ENCODE data around the gene RAB19.

Gene RAB19

DNA sequence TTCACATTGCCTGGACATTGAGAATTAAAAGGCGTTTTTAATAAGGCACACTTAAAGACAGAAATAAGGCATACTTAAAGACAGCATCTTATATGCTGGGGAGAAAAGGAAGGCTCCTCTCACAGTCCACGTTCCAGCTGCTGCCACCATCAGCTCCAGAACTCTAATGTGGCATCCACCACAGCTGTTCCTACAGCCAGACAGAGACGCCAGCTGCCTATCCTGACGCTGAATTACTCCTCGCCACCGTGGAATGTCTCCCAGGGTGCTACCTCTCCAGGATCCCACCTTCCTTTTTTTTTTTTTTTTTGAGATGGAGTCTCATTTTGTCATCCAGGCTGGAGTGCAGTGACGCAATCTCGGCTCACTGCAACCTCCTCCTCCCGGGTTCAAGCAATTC lies 36.3 kb upstream of the RAB19 start:
- TF ChIP-seq, protein P1, sequence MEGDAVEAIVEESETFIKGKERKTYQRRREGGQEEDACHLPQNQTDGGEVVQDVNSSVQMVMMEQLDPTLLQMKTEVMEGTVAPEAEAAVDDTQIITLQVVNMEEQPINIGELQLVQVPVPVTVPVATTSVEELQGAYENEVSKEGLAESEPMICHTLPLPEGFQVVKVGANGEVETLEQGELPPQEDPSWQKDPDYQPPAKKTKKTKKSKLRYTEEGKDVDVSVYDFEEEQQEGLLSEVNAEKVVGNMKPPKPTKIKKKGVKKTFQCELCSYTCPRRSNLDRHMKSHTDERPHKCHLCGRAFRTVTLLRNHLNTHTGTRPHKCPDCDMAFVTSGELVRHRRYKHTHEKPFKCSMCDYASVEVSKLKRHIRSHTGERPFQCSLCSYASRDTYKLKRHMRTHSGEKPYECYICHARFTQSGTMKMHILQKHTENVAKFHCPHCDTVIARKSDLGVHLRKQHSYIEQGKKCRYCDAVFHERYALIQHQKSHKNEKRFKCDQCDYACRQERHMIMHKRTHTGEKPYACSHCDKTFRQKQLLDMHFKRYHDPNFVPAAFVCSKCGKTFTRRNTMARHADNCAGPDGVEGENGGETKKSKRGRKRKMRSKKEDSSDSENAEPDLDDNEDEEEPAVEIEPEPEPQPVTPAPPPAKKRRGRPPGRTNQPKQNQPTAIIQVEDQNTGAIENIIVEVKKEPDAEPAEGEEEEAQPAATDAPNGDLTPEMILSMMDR (IDR thresholded peaks at IDR 0.05; ENCODE audit: unreplicated experiment in 3 of 3) = no peak
- Mint-ChIP-seq H3K36me3 (ENCODE audit: low read depth) (peaks cover 50% of the 10 kb centered on the region), H3K4me1 (no peaks in the 10 kb centered on the region), H3K27me3 (ENCODE audit: low read depth) (no peaks in the 10 kb centered on the region), H3K27ac (no peak overlapping the region), H3K4me3 (no peak overlapping the region), H3K9me3 (peaks cover 2% of the 10 kb centered on the region)

DNA sequence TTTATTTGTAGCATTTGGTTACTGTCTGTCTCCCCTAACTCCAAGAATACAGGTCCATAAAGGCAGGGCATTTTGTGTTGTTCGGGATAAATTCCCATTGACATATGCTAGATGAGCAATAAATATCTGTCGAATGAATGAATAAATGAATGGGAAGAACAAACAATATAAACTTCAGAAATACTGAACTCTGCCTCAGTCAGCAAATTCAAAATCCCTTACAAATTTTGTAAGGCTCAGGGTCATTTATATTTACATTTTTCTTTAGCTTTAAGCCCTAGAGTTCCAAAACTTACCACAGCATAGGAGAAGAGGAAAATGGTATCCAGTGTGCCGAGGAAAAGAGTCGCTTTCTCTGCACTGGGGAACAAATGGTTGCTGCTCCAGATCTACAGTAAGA lies 34.6 kb upstream of the RAB19 start:
- Mint-ChIP-seq H3K27me3 (ENCODE audit: low read depth) (no peaks in the 10 kb centered on the region), H3K9me3 (peaks cover 2% of the 10 kb centered on the region), H3K27ac (no peak overlapping the region), H3K4me3 (no peak overlapping the region), H3K36me3 (ENCODE audit: low read depth) (peaks cover 42% of the 10 kb centered on the region), H3K4me1 (no peaks in the 10 kb centered on the region)
- TF ChIP-seq, protein P1 (IDR thresholded peaks at IDR 0.05; ENCODE audit: unreplicated experiment in 3 of 3) = no peak

DNA sequence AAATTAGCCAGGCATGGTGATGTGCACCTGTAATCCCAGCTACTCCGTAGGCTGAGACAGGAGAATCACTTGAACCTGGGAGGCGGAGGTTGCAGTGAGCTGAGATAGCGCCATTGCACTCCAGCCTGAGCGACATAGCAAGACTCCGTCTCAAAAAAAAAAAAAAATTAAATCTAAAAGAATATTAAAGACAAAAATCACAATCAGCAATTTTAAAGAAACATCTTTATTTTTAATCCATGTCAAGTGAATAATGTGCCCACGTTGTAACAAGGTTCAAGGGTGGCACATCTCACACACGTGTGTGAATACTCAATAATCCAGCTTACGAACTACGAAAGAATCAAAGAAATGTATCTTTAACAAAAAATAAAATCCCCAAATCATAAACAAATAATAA lies 28.5 kb upstream of the RAB19 start:
- Mint-ChIP-seq H3K4me3 (no peak overlapping the region), H3K4me1 (no peaks in the 10 kb centered on the region), H3K9me3 (no peaks in the 10 kb centered on the region), H3K27ac (no peak overlapping the region), H3K27me3 (ENCODE audit: low read depth) (no peaks in the 10 kb centered on the region), H3K36me3 (ENCODE audit: low read depth) (peaks cover 47% of the 10 kb centered on the region)
- TF ChIP-seq, protein P1 (IDR thresholded peaks at IDR 0.05; ENCODE audit: unreplicated experiment in 3 of 3) = no peak

DNA sequence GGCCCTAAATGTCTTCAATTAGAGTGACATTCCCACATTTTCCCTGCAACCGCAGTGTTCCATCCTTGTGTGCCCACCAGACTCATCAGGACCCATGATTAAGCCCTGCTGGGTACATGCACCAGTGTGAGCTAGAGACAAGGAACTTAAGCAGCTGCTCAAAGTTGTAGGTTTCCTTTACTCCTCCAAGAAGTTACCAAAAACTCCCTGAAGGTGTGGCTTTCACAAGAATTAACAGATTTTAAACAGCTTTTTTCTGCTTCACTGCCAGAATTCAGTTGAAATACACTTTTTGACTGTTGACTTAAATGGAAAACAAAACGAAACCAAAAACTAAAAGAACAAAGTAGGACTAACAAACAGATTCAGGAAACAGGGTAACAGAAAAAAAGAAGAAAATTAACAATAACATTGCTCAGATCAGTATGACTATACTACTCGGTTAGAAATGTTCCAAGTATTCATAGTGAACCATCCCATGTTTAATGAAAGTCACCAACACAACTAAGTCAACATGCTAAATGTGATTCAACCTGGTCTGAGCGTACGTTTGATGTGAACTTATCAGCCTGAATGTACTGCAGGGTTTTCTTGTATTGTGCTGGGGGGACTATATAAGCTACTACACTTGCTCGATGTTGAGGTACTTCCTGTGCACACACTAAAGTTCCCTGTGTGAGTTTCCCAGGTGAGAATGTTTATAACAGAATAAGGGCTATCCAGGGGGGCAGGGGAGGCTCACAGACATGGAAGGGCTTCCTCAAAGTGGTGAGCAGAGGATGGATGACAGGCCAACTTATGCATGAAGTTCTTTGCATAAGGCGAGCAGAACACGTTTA lies 27.7 kb upstream of the RAB19 start:
- Mint-ChIP-seq H3K9me3 (no peaks in the 10 kb centered on the region), H3K27me3 (ENCODE audit: low read depth) (no peaks in the 10 kb centered on the region), H3K4me3 (no peak overlapping the region), H3K27ac (no peak overlapping the region), H3K4me1 (no peaks in the 10 kb centered on the region), H3K36me3 (ENCODE audit: low read depth) (peaks cover 45% of the 10 kb centered on the region)
- TF ChIP-seq, protein P1 (IDR thresholded peaks at IDR 0.05; ENCODE audit: unreplicated experiment in 3 of 3) = no peak

DNA sequence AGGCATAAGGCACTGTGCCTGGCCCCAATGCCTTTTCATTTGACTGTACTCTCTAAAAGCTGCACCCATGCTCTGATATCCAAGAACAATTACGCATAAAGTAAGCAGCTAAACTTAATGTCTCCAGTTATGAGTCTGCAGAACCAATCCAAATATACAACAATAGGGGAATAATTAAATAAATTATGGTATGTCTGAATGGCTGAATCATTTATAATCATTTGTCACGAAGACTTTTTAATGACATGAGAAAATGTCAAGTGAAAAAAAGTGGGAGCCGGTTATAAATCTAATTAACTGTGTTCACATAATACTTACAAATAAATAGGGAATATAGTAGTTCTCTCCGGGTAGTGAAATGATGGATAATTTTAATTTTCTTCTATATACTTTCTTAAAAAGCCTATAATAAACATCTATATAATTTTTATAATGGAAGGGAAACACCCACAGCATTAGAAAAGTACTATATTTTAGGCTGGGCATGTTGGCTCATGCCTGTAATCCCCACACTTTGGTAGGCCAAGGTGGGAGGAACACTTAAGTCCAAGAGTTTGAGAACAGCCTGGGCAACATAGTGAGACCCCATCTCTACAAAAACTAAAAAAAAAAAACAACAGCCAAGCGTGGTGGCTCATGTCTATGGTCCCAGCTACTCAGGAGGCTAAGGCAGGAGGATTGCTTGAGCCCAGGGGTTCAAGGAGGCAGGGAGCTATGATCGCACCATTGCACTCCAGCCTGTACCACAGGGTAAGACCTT lies 19.7 kb upstream of the RAB19 start:
- Mint-ChIP-seq H3K4me1 (no peaks in the 10 kb centered on the region), H3K27ac (no peak overlapping the region), H3K27me3 (ENCODE audit: low read depth) (no peaks in the 10 kb centered on the region), H3K36me3 (ENCODE audit: low read depth) (peaks cover 24% of the 10 kb centered on the region), H3K4me3 (no peak overlapping the region), H3K9me3 (no peaks in the 10 kb centered on the region)
- TF ChIP-seq, protein P1 (IDR thresholded peaks at IDR 0.05; ENCODE audit: unreplicated experiment in 3 of 3) = no peak

Data from nephron (organoid).